Mesothelial cell of epicardium (in vitro differentiated cells): ENCODE measurements around the gene CAMTA1. TPM values are rescaled to one million over a fixed set of nuclear protein-coding genes. Genes with fewer than 3 reads are reported as not detected.

Experiments used
- DNase-seq, 2 experiments: peaks; one replicate each; pipeline ENCODE4 v3.0.0; 2021; ENCODE audit warnings: low spot score in 2 of 2; ENCODE audit not compliant: unreplicated experiment in 2 of 2
- H3K27ac Mint-ChIP-seq: 2 replicates; pipeline ENCODE4 v1.8.0; 2021; ENCODE audit warnings: mixed read lengths
- H3K27me3 Mint-ChIP-seq: 2 replicates; pipeline ENCODE4 v1.8.0; 2021; ENCODE audit warnings: low read depth, mixed read lengths
- H3K36me3 Mint-ChIP-seq: 2 replicates; pipeline ENCODE4 v1.8.0; 2021; ENCODE audit warnings: mixed read lengths
- H3K4me1 Mint-ChIP-seq: 2 replicates; pipeline ENCODE4 v1.8.0; 2021; ENCODE audit warnings: mixed read lengths
- H3K4me3 Mint-ChIP-seq: 2 replicates; pipeline ENCODE4 v1.8.0; 2021; ENCODE audit warnings: mild to moderate bottlenecking, moderate library complexity, mixed read lengths
- H3K9me3 Mint-ChIP-seq: 2 replicates; pipeline ENCODE4 v1.8.0; 2021; ENCODE audit warnings: mixed read lengths
- total RNA-seq: library from RNA; stranded (reverse); gene quantifications from 3 replicates; pipeline ENCODE4 v1.2.1, GENCODE V29; 2021
- TF ChIP-seq, protein P1 (sequence below): fragments of 200-600 bp; sonication (generic); IDR thresholded peaks from one replicate; pipeline ENCODE4 v1.5.0; 2021; ENCODE audit warnings: antibody characterized with exemption; ENCODE audit not compliant: unreplicated experiment

Gene CAMTA1
- total RNA-seq, 1 donor from 2014 or later, result 70.4 TPM

DNA sequence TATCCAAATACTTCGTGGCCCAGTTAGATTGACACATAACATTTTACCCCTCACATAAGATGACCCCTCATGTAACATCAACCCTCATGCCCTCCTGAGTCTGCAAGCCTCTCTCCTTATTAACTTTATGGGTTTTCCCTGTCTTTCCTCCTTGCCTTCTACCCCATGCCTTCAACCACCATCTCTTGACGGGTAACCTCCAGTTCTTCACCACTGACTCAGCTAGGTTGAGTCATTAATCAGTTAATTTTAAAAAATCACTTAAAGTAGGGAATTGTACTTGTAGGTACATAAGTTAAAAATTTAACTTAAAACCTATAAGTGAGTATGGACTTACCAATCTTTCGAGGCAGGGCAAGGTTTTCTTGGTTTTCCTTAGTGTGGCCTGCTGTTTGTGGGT, 330.7 kb downstream of the CAMTA1 start:
- H3K36me3 Mint-ChIP-seq, result no peaks in the 10 kb centered on the region

GRCh38 chr1:7117399-7118281, 332.4 kb downstream of the CAMTA1 start:
- Mint-ChIP-seq H3K36me3 (no peaks in the 10 kb centered on the region), H3K9me3 (peaks cover 5% of the 10 kb centered on the region), H3K4me3 (peak overlapping the region; percentile 5), H3K4me1 (peaks cover 3% of the 10 kb centered on the region), H3K27me3 (peaks cover 27% of the 10 kb centered on the region), H3K27ac (no peak overlapping the region)
- DNase-seq, result no peak
- TF ChIP-seq, protein P1, sequence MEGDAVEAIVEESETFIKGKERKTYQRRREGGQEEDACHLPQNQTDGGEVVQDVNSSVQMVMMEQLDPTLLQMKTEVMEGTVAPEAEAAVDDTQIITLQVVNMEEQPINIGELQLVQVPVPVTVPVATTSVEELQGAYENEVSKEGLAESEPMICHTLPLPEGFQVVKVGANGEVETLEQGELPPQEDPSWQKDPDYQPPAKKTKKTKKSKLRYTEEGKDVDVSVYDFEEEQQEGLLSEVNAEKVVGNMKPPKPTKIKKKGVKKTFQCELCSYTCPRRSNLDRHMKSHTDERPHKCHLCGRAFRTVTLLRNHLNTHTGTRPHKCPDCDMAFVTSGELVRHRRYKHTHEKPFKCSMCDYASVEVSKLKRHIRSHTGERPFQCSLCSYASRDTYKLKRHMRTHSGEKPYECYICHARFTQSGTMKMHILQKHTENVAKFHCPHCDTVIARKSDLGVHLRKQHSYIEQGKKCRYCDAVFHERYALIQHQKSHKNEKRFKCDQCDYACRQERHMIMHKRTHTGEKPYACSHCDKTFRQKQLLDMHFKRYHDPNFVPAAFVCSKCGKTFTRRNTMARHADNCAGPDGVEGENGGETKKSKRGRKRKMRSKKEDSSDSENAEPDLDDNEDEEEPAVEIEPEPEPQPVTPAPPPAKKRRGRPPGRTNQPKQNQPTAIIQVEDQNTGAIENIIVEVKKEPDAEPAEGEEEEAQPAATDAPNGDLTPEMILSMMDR, result no peak

More for the DNA sequence above, 330.7 kb downstream of the CAMTA1 start:
- Mint-ChIP-seq H3K4me1 (peaks cover 3% of the 10 kb centered on the region), H3K9me3 (peaks cover 5% of the 10 kb centered on the region), H3K27me3 (peaks cover 29% of the 10 kb centered on the region), H3K4me3 (no peak overlapping the region), H3K27ac (no peak overlapping the region)
- TF ChIP-seq, protein P1, result no peak
- DNase-seq, result no peak

GRCh38 chr1:7119156-7119555, 333.9 kb downstream of the CAMTA1 start:
- H3K4me1 Mint-ChIP-seq, result peaks cover 3% of the 10 kb centered on the region
- no peak overlapping the region for H3K27ac Mint-ChIP-seq

GRCh38 chr1:7120863-7121621, 335.8 kb downstream of the CAMTA1 start:
- no peak for DNase-seq
- Mint-ChIP-seq H3K4me1 (peaks cover 3% of the 10 kb centered on the region), H3K4me3 (no peak overlapping the region), H3K9me3 (peaks cover 2% of the 10 kb centered on the region), H3K27ac (no peak overlapping the region), H3K27me3 (peaks cover 26% of the 10 kb centered on the region), H3K36me3 (no peaks in the 10 kb centered on the region)
- TF ChIP-seq, protein P1, result no peak

More at GRCh38 chr1:7119156-7119555, 333.9 kb downstream of the CAMTA1 start:
- H3K27me3 Mint-ChIP-seq, result peaks cover 30% of the 10 kb centered on the region
- no peaks in the 10 kb centered on the region for H3K36me3 Mint-ChIP-seq
- DNase-seq, result no peak
- TF ChIP-seq, protein P1, result no peak
- H3K9me3 Mint-ChIP-seq, result peaks cover 5% of the 10 kb centered on the region
- no peak overlapping the region for H3K4me3 Mint-ChIP-seq

DNA sequence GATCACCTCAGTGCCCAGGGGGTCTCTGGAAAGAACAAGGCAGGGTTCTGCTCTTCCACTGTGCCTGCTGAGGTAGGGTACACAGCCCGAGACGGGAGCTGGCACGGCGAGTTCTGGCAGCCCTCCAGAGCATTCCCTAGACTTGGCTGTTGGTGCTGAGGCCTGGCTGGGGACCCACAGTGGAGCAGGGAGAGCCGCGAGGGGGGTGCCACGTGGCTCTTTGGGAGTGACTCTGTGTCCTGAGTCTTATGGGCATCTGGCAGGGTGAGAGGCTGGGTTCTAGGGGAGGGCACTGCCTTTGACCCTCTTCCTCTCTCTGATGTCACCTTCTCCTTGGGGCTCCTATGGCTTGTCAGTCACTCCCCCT, 336.4 kb downstream of the CAMTA1 start:
- Mint-ChIP-seq H3K4me1 (peaks cover 3% of the 10 kb centered on the region), H3K9me3 (no peaks in the 10 kb centered on the region), H3K36me3 (no peaks in the 10 kb centered on the region), H3K27ac (no peak overlapping the region), H3K4me3 (no peak overlapping the region), H3K27me3 (peaks cover 26% of the 10 kb centered on the region)
- DNase-seq, result no peak
- TF ChIP-seq, protein P1, result no peak
